DND-41 (cell line): ENCODE results near the gene CFAP97.

Experiments
- EZH2 ChIP-seq: IDR thresholded peaks from 3 replicates; pipeline ENCODE4 v1.6.1; 2012; ENCODE audit warnings: borderline replicate concordance, low read depth, mild to moderate bottlenecking, moderate library complexity, low read length, inconsistent platforms; ENCODE audit not compliant: severe bottlenecking
- TF ChIP-seq, protein P1 (sequence below): IDR thresholded peaks from 2 replicates; pipeline ENCODE4 v1.5.1; 2012; ENCODE audit warnings: borderline replicate concordance, low read length, moderate library complexity, mild to moderate bottlenecking; ENCODE audit not compliant: poor library complexity, severe bottlenecking; ENCODE audit errors: extremely low read depth

DNA sequence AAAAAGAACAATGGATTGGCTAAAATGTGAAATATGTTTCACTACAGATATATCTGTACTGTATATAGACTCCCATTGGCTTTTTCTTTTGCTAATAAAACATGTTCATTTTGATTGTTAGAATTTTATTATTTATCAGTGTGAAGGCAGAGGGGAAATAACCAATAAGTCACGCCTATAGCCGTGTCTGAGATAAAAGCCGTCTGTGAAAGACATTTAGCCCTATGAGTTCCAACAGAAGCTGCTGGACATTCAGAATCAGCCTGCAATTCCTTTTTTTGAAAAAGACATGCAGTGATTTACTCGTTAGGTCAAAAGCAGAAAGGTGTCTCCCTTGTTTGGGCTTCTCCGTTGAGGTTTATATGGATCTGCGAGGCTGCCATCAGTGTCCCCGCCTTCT lies 84.9 kb downstream of the CFAP97 start:
- TF ChIP-seq, protein P1, sequence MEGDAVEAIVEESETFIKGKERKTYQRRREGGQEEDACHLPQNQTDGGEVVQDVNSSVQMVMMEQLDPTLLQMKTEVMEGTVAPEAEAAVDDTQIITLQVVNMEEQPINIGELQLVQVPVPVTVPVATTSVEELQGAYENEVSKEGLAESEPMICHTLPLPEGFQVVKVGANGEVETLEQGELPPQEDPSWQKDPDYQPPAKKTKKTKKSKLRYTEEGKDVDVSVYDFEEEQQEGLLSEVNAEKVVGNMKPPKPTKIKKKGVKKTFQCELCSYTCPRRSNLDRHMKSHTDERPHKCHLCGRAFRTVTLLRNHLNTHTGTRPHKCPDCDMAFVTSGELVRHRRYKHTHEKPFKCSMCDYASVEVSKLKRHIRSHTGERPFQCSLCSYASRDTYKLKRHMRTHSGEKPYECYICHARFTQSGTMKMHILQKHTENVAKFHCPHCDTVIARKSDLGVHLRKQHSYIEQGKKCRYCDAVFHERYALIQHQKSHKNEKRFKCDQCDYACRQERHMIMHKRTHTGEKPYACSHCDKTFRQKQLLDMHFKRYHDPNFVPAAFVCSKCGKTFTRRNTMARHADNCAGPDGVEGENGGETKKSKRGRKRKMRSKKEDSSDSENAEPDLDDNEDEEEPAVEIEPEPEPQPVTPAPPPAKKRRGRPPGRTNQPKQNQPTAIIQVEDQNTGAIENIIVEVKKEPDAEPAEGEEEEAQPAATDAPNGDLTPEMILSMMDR: no peak
- no peak for TF ChIP-seq EZH2
